Activated CD8-positive, alpha-beta T cell treated with anti-CD3 and anti-CD28 coated beads for 36 hours (primary cell): ENCODE results near the gene RPL27A. TPM values are rescaled to one million over a fixed set of nuclear protein-coding genes. Genes with fewer than 3 reads are reported as not detected.

Experiments
- ATAC-seq: fragments of 200-7000 bp; cut with Tn5 transposase; one replicate; pipeline ENCODE4 v1.10.0; 2021; ENCODE audit warnings: mild to moderate bottlenecking, moderate library complexity
- CTCF ChIA-PET: fragments of 350-600 bp; sonication (Branson Sonifier 250); formaldehyde crosslinking; loops from one replicate; lab custom pipeline; 2021; ENCODE audit warnings: antibody characterized with exemption; lab: Charles Lee
- POLR2A ChIA-PET: fragments of 350-600 bp; sonication (Branson Sonifier 250); formaldehyde crosslinking; loops from one replicate; lab custom pipeline; 2021; ENCODE audit warnings: antibody characterized with exemption; lab: Charles Lee
- DNase-seq: peaks from one replicate; pipeline ENCODE4 v3.0.0-alpha.2; 2020
- H3K27ac Mint-ChIP-seq: one replicate; pipeline ENCODE4 v1.8.0; 2021; ENCODE audit warnings: mild to moderate bottlenecking, mixed read lengths
- H3K27me3 Mint-ChIP-seq: one replicate; pipeline ENCODE4 v1.8.0; 2021; ENCODE audit warnings: mixed read lengths
- H3K36me3 Mint-ChIP-seq: one replicate; pipeline ENCODE4 v1.8.0; 2021; ENCODE audit warnings: low read depth, mixed read lengths
- H3K4me1 Mint-ChIP-seq: one replicate; pipeline ENCODE4 v1.8.0; 2021; ENCODE audit warnings: low read depth, mixed read lengths
- H3K4me3 Mint-ChIP-seq: one replicate; pipeline ENCODE4 v1.8.0; 2021; ENCODE audit warnings: mild to moderate bottlenecking, moderate library complexity, mixed read lengths
- H3K9me3 Mint-ChIP-seq: one replicate; pipeline ENCODE4 v1.8.0; 2021; ENCODE audit warnings: mixed read lengths
- CTCF ChIP-seq: fragments of 200-600 bp; IDR thresholded peaks from one replicate; pipeline ENCODE4 v1.8.0; 2022; ENCODE audit warnings: antibody characterized with exemption, mild to moderate bottlenecking
- intact Hi-C: fragments of 100-400 bp; cut with micrococcal nuclease; formaldehyde crosslinking; loops from one replicate; pipeline ENCODE4 v1.10.0; 2022
- total RNA-seq, 2 experiments: library from RNA; stranded (reverse); gene quantifications; one replicate each; pipeline ENCODE4 v1.2.3, GENCODE V29; 2021

RPL27A gene
- total RNA-seq, 2 experiments from 2014 or later: 959 to 987 TPM

DNA sequence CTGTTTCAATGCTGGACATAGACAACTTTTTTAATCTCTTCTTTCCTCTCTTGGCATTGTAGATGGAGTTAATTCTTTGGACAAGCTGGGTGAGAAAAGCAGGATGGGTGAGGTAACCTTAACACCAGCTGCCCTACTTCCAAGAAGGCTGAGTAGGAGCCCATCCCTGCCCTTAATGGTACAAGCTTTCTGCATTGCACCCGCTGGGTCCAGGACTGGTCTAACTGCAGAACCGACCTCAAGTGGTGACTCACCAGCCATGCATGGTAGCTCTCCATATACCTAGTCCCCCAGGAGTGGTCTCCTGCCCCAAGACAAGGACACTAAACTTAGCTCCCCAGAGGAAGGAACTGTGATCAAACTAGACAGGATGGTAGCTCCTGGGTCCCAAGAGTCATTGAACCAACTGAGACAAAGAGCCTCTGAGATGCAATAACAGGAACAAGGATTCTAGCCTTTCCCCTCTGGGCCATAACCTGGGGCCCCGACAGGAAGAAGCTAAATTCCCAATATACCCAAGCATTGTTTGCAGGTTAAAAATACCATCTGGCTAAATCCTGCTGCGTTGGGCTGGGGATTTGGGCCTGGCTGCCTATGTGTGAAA is 32.1 kb downstream of the RPL27A start:
- TF ChIP-seq CTCF: no peak
- H3K9me3 Mint-ChIP-seq: no peaks in the 10 kb centered on the region
- no peak overlapping the region for H3K4me3 Mint-ChIP-seq
- no peak overlapping the region for H3K27ac Mint-ChIP-seq
- no peaks in the 10 kb centered on the region for H3K27me3 Mint-ChIP-seq
- ChIA-PET POLR2A (interaction anchor here (0.7 kb wide), 1 partner anchor 20 kb away, joined by 3 read pairs; no protein-coding TSS in a partner anchor), CTCF (interaction anchor here (1.5 kb wide), 1 partner anchor 98 kb away, joined by 4 read pairs; no protein-coding TSS in a partner anchor)
- DNase-seq (no peak), ATAC-seq (no peak)
- peaks cover 5% of the 10 kb centered on the region for H3K4me1 Mint-ChIP-seq
- no peaks in the 10 kb centered on the region for H3K36me3 Mint-ChIP-seq
- intact Hi-C loops: no loop called here

DNA sequence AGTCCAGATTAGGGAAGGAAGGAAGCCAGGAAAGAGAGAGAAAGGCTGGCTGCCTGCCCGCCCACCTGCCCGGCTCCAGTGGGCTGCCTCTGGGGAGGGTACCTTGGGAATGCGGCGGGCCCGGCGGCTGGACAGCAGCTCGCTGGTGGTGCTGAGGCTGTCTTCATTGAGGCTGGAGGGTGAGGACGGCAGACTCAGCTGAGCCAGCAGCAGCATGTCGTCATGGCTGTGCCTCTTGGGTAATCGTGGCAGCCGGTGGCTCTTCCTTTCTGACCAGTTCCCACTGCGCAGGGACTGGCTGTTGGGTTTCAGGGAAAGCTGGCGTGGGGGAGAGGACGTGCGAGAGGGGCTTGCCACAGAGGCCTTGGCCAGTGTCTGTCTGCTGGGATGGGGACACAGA is 32.9 kb downstream of the RPL27A start:
- DNase-seq (no peak), ATAC-seq (no peak)
- intact Hi-C loops: no loop called here
- no peaks in the 10 kb centered on the region for H3K9me3 Mint-ChIP-seq
- peaks cover 5% of the 10 kb centered on the region for H3K4me1 Mint-ChIP-seq
- H3K4me3 Mint-ChIP-seq: no peak overlapping the region
- ChIA-PET CTCF (interaction anchor here (1.5 kb wide), 1 partner anchor 97 kb away, joined by 4 read pairs; no protein-coding TSS in a partner anchor), POLR2A (no interaction called here)
- no peak overlapping the region for H3K27ac Mint-ChIP-seq
- TF ChIP-seq CTCF: no peak
- no peaks in the 10 kb centered on the region for H3K27me3 Mint-ChIP-seq
- no peaks in the 10 kb centered on the region for H3K36me3 Mint-ChIP-seq

- Mint-ChIP-seq H3K9me3 (no peaks in the 10 kb centered on the region), H3K27me3 (peaks cover 7% of the 10 kb centered on the region), H3K4me3 (no peak overlapping the region), H3K27ac (no peak overlapping the region), H3K4me1 (peaks cover 5% of the 10 kb centered on the region), H3K36me3 (no peaks in the 10 kb centered on the region)
- POLR2A ChIA-PET: no interaction called here
- DNase-seq: no peak
- intact Hi-C loops: no loop called here
- no peak for TF ChIP-seq CTCF
- CTCF ChIA-PET: no interaction called here
- no peak for ATAC-seq
Measured at GRCh38 chr11:8717544-8717875, 34.9 kb downstream of the RPL27A start.

GRCh38 chr11:8717876-8718753 is 35.5 kb downstream of the RPL27A start:
- H3K27me3 Mint-ChIP-seq: peaks cover 8% of the 10 kb centered on the region
- H3K9me3 Mint-ChIP-seq: no peaks in the 10 kb centered on the region
- H3K27ac Mint-ChIP-seq: no peak overlapping the region
- DNase-seq (no peak), ATAC-seq (no peak)
- ChIA-PET POLR2A (no interaction called here), CTCF (no interaction called here)
- intact Hi-C loops: no loop called here
- peaks cover 5% of the 10 kb centered on the region for H3K4me1 Mint-ChIP-seq
- H3K36me3 Mint-ChIP-seq: no peaks in the 10 kb centered on the region
- TF ChIP-seq CTCF: no peak
- H3K4me3 Mint-ChIP-seq: no peak overlapping the region

DNA sequence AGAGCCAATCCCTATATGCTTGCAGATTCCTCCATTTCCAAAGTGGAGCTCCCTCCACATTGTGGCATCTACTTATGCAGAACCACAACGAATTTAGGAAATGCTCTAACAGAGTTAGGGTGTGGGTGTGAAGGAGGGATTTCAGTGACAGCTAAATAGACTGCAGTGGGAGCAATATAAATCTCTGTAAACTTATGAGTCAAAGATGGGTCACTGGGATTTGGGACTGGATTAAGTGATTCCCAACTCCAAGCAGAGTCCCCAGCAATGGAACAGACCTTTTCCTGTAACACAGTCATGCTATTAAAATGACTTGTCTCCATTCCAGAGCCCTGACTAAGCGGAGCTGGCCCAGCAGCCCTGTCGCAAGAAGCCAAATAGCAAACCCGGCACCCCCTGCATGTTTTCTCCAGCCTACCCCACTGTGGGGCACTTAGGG is 36.6 kb downstream of the RPL27A start:
- POLR2A ChIA-PET: interaction anchor here (1.5 kb wide), 1 partner anchor 30 kb away, joined by 5 read pairs; no protein-coding TSS in a partner anchor
- no peak for TF ChIP-seq CTCF
- Mint-ChIP-seq H3K4me1 (peaks cover 5% of the 10 kb centered on the region), H3K9me3 (no peaks in the 10 kb centered on the region), H3K27ac (no peak overlapping the region), H3K4me3 (no peak overlapping the region), H3K27me3 (peaks cover 8% of the 10 kb centered on the region), H3K36me3 (no peaks in the 10 kb centered on the region)
- ATAC-seq (no peak), DNase-seq (no peak)
- intact Hi-C loops: no loop called here
- CTCF ChIA-PET: no interaction called here
